Measurements from ENCODE around the gene CSK.
A peak's percentile ranks its signal among the peaks of the same experiment; 100 is the strongest.

CSK gene

DNA sequence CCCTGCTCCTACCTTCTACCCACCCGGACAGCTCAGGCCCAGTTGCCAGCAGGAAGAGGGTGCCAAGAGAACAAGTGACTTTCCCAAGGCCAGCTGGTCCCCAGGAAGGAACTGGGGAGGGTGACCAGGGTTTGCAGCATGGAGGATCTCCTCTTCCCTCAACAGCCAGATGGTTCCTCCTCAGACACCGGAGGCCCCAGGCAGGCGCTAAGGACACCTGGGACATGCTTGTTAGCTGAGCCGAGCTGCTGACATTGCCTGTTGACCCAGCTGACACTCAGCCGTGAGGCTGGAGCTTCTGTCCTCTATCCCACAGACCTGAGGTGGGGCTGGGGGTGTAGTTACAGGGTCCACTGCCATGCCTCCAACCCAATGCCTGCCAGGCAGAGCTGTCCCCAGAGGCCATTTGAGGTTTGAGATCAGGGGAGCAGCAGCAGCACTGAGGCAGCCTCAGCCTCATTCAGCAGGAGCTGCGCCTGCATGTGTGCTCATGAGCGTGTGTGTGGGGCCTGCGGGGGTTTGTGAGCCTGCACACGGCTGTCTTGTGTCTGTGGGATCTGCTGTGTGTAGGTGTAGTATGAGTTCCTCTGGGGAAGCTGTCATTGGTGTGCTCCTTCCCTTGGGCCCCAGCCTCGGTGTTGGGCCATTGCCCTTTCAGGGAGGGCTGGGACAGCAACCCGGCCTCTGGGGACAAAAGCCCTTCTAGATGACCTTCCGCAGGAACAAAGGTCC is 51.7 kb downstream of the CSK start:
- Histone ChIP-seq H3K4me3 (ENCODE audit: low read length) (no peak overlapping the region), H2AFZ (ENCODE audit: low read depth, low read length) (no peak overlapping the region), H3K36me3 (replicated peaks; ENCODE audit: low read depth, low read length) (peaks cover 15% of the 10 kb centered on the region), H3K4me2 (ENCODE audit: low read length) (no peak overlapping the region), H4K20me1 (ENCODE audit: insufficient read depth, low read length) (no peaks in the 10 kb centered on the region), H3K27ac (ENCODE audit: low read length) (no peak overlapping the region), H3K4me1 (ENCODE audit: low read length) (peaks cover 31% of the 10 kb centered on the region), H3K27me3 (ENCODE audit: low read depth, low read length) (no peaks in the 10 kb centered on the region), H3K9ac (ENCODE audit: low read length) (no peak overlapping the region), H3K79me2 (ENCODE audit: low read length) (no peaks in the 10 kb centered on the region), H3K9me3 (ENCODE audit: insufficient read depth, low read length) (no peaks in the 10 kb centered on the region)
- TF ChIP-seq, protein P1, sequence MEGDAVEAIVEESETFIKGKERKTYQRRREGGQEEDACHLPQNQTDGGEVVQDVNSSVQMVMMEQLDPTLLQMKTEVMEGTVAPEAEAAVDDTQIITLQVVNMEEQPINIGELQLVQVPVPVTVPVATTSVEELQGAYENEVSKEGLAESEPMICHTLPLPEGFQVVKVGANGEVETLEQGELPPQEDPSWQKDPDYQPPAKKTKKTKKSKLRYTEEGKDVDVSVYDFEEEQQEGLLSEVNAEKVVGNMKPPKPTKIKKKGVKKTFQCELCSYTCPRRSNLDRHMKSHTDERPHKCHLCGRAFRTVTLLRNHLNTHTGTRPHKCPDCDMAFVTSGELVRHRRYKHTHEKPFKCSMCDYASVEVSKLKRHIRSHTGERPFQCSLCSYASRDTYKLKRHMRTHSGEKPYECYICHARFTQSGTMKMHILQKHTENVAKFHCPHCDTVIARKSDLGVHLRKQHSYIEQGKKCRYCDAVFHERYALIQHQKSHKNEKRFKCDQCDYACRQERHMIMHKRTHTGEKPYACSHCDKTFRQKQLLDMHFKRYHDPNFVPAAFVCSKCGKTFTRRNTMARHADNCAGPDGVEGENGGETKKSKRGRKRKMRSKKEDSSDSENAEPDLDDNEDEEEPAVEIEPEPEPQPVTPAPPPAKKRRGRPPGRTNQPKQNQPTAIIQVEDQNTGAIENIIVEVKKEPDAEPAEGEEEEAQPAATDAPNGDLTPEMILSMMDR (IDR thresholded peaks at IDR 0.05; ENCODE audit: low read depth, low read length): no peak
- TF ChIP-seq EZH2phosphoT487 (IDR thresholded peaks at IDR 0.05; ENCODE audit: low read depth): no peak

DNA sequence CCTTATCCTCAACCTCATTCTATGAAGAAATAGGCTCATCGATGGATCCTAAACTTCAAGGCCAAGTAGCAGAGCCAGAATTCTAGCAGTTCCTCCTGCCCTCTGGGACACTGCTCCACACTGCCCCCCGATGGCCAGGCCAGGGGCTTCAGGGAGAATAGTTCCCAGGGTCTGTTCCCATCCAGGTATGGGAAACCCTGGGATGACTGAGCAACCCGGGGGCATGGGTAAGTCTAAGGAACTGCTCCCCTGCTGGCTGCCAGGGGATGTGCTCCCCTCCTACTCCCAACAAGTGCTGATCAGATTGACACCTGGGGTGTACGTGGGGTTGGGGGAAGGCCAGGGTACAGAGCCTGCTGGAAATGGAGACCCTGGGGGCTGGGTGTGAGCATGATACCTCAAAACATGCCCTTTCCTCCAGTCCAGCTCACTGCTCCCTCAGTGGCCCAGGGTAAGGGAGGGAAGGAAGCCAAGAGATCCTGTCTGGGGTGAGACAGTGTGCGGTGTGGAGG is 53.5 kb downstream of the CSK start:
- H3K4me2 ChIP-seq (ENCODE audit: low read length): no peak overlapping the region
- H3K27ac ChIP-seq (ENCODE audit: low read length): no peak overlapping the region
- TF ChIP-seq, protein P1 (IDR thresholded peaks at IDR 0.05; ENCODE audit: low read depth, low read length): peak; percentile 94
- TF ChIP-seq EZH2phosphoT487 (IDR thresholded peaks at IDR 0.05; ENCODE audit: low read depth): no peak
- H3K79me2 ChIP-seq (ENCODE audit: low read length): no peaks in the 10 kb centered on the region
- peaks cover 13% of the 10 kb centered on the region for H3K4me1 ChIP-seq (ENCODE audit: low read length)
- H4K20me1 ChIP-seq (ENCODE audit: insufficient read depth, low read length): no peaks in the 10 kb centered on the region
- no peak overlapping the region for H3K4me3 ChIP-seq (ENCODE audit: low read length)
- no peaks in the 10 kb centered on the region for H3K27me3 ChIP-seq (ENCODE audit: low read depth, low read length)
- H3K9me3 ChIP-seq (ENCODE audit: insufficient read depth, low read length): no peaks in the 10 kb centered on the region
- no peak overlapping the region for H2AFZ ChIP-seq (ENCODE audit: low read depth, low read length)
- H3K36me3 ChIP-seq (replicated peaks; ENCODE audit: low read depth, low read length): peaks cover 25% of the 10 kb centered on the region
- no peak overlapping the region for H3K9ac ChIP-seq (ENCODE audit: low read length)

DNA sequence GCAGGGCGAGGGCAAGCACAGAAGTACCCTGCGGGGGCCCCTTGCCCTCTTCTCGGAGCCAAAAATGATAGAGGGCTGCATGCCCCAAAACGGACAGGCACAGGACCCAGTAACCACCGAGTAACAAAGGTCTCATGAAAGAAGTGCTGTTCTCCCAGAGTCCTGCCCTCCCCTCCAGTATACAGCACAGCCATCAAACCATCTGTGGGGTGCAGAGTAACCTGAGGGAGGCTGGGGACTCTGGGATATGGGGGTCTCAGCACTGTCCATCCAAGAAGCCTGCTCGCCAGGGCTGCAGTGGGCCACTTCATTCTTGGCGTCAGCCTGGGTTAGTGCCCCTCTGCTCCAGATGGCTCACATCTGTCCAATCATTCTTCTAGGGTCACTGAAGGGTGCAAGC is 55.0 kb downstream of the CSK start:
- Histone ChIP-seq H2AFZ (ENCODE audit: low read depth, low read length) (no peak overlapping the region), H3K27ac (ENCODE audit: low read length) (no peak overlapping the region), H3K4me1 (ENCODE audit: low read length) (peaks cover 13% of the 10 kb centered on the region)

DNA sequence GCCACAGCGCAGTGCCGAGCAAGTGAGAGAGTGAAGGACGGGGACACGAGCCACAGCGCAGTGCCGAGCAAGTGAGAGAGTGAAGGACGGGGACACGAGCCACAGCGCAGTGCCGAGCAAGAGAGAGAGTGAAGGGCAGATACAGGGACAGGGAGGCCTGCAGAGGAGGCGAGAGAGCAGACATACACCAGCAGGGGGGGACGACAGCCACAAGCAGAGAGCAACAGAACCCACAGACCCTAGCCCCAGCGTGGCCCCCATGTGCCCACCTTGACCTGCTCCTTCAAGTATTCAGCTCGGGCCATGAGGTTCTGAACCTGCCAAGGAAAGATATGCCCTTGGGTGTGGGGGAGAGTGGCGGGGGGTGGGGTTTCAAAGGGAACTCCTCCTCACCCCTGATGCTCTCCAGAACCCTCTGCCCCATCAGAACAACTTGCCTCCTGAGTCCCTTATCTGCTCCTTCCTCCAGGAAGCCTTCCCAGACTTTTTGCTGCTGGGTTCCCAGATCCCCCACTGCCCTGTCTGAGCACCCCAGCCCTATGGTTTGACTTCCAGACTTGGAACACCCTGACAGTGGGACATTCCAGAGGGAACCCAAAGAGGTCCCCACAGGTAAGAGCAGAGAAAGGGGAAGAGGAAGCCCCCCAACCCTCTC is 55.7 kb downstream of the CSK start:
- Histone ChIP-seq H2AFZ (ENCODE audit: low read depth, low read length) (no peak overlapping the region), H3K4me3 (ENCODE audit: low read length) (no peak overlapping the region), H3K9me3 (ENCODE audit: insufficient read depth, low read length) (no peaks in the 10 kb centered on the region), H3K4me2 (ENCODE audit: low read length) (no peak overlapping the region), H3K4me1 (ENCODE audit: low read length) (peaks cover 15% of the 10 kb centered on the region), H3K79me2 (ENCODE audit: low read length) (peaks cover 11% of the 10 kb centered on the region), H3K36me3 (replicated peaks; ENCODE audit: low read depth, low read length) (peaks cover 36% of the 10 kb centered on the region), H3K27me3 (ENCODE audit: low read depth, low read length) (no peaks in the 10 kb centered on the region), H3K9ac (ENCODE audit: low read length) (no peak overlapping the region), H3K27ac (ENCODE audit: low read length) (no peak overlapping the region), H4K20me1 (ENCODE audit: insufficient read depth, low read length) (no peaks in the 10 kb centered on the region)
- TF ChIP-seq, protein P1 (IDR thresholded peaks at IDR 0.05; ENCODE audit: low read depth, low read length): peak; percentile 20; the same call in 1 of the 2 replicates
- no peak for TF ChIP-seq EZH2phosphoT487 (IDR thresholded peaks at IDR 0.05; ENCODE audit: low read depth)

More for the DNA sequence above, 55.0 kb downstream of the CSK start:
- Histone ChIP-seq H3K4me2 (ENCODE audit: low read length) (no peak overlapping the region), H3K79me2 (ENCODE audit: low read length) (peaks cover 3% of the 10 kb centered on the region), H3K36me3 (replicated peaks; ENCODE audit: low read depth, low read length) (peaks cover 35% of the 10 kb centered on the region), H3K9ac (ENCODE audit: low read length) (no peak overlapping the region), H3K4me3 (ENCODE audit: low read length) (no peak overlapping the region), H3K9me3 (ENCODE audit: insufficient read depth, low read length) (no peaks in the 10 kb centered on the region), H4K20me1 (ENCODE audit: insufficient read depth, low read length) (no peaks in the 10 kb centered on the region), H3K27me3 (ENCODE audit: low read depth, low read length) (no peaks in the 10 kb centered on the region)
- TF ChIP-seq EZH2phosphoT487 (IDR thresholded peaks at IDR 0.05; ENCODE audit: low read depth): no peak
- TF ChIP-seq, protein P1 (IDR thresholded peaks at IDR 0.05; ENCODE audit: low read depth, low read length): no peak
